GM19239 (cell line): ENCODE results near the gene IL4I1.

Experiments
- DNase-seq: peaks from one replicate; pipeline ENCODE4 v3.0.0; 2011; ENCODE audit warnings: low spot score; ENCODE audit not compliant: insufficient read length
- FAIRE-seq: peaks from 2 replicates; lab custom pipeline; 2011; peaks lifted over from hg19 to GRCh38; lab: Jason Lieb, UNC

Gene IL4I1

GRCh38 chr19:49869484-49870308, 27.0 kb downstream of the IL4I1 start:
- DNase-seq (peak; percentile 93), FAIRE-seq (peak; percentile 100)

- DNase-seq: no peak
- no peak for FAIRE-seq
Measured at GRCh38 chr19:49869009-49869483, 27.6 kb downstream of the IL4I1 start.

GRCh38 chr19:49866933-49867782, 29.5 kb downstream of the IL4I1 start, which contains the start of gene PNKP:
Gene PNKP (minus strand): TSS chr19:49867576. CDS start chr19:49867204, 372 bp downstream.
- peak; percentile 95 for FAIRE-seq
- peak; percentile 94 for DNase-seq

GRCh38 chr19:49864890-49865289, 31.8 kb downstream of the IL4I1 start:
- DNase-seq (no peak), FAIRE-seq (no peak)

GRCh38 chr19:49863935-49864320, 32.8 kb downstream of the IL4I1 start:
- no peak for DNase-seq
- no peak for FAIRE-seq

GRCh38 chr19:49863254-49863934, 33.3 kb downstream of the IL4I1 start:
- DNase-seq (no peak), FAIRE-seq (no peak)

GRCh38 chr19:49862391-49863253, 34.1 kb downstream of the IL4I1 start:
- FAIRE-seq (no peak), DNase-seq (no peak)

- DNase-seq: no peak
- FAIRE-seq: no peak
Measured at GRCh38 chr19:49861541-49862378, 34.9 kb downstream of the IL4I1 start.

- no peak for DNase-seq
- FAIRE-seq: no peak
Measured at GRCh38 chr19:49861107-49861506, 35.6 kb downstream of the IL4I1 start.

GRCh38 chr19:49860336-49861102, 36.2 kb downstream of the IL4I1 start:
- FAIRE-seq (no peak), DNase-seq (no peak)

- no peak for DNase-seq
- FAIRE-seq: no peak
Measured at GRCh38 chr19:49859682-49860335, 36.9 kb downstream of the IL4I1 start.

GRCh38 chr19:49858088-49858985, 38.4 kb downstream of the IL4I1 start:
- no peak for DNase-seq
- no peak for FAIRE-seq

- DNase-seq (no peak), FAIRE-seq (no peak)
Measured at GRCh38 chr19:49857838-49858087, 38.9 kb downstream of the IL4I1 start.

- FAIRE-seq (no peak), DNase-seq (no peak)
Measured at GRCh38 chr19:49857061-49857837, 39.4 kb downstream of the IL4I1 start.

- no peak for FAIRE-seq
- no peak for DNase-seq
Measured at GRCh38 chr19:49856574-49857021, 40.1 kb downstream of the IL4I1 start.
